Suppressor macrophage treated with lipopolysaccharide for 1 hour (primary cell): Measurements from ENCODE around the gene DPP10.
"Not testable (repeated sequence)": the region's sequence is repeated elsewhere in the genome, so short reads cannot be mapped to it uniquely, and the experiment has no call there.

Experiments used
- DNase-seq, 3 donors: peaks; one replicate each; pipeline ENCODE4 v3.0.0-alpha.2; 2020 to 2022

The DPP10 gene

DNA sequence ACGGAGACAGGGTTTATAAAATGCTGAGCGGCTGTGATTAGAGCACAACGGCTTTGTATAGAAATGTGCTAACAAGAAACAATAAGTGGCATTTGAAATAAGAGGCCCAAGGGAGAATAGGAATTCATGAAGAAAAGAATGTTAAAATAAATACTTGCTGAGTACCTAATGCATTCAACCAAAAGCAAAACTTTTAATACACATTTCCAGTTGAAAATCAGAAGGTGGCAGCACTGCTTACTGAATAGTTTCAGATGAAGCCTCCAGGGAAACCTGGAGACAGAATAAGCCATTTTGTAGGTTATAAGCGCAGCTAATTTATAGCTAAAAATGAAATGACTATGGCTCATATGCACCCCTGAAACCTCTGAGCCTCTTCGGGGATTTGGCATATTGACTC lies 286.6 kb downstream of the DPP10 start:
- DNase-seq = no peak

DNA sequence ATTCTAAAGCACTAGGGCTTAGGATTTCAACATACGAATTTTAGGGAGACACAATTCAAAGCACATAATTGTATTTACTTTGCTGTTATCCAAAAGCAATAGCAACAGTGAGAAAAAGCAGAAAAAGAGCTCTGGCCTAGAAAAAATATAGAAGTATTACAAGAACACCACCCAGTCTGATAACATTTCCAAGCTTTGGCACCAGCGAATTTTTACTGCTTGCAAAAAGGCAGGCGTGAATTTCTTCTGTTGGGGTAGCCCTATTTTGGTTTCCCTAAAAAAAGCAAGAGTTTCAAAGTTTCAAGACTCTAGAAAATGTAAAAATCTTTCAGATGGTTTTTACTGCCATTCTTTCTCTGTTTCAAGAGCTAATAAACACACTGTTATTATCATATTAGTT lies 292.7 kb downstream of the DPP10 start:
- no peak for DNase-seq

DNA sequence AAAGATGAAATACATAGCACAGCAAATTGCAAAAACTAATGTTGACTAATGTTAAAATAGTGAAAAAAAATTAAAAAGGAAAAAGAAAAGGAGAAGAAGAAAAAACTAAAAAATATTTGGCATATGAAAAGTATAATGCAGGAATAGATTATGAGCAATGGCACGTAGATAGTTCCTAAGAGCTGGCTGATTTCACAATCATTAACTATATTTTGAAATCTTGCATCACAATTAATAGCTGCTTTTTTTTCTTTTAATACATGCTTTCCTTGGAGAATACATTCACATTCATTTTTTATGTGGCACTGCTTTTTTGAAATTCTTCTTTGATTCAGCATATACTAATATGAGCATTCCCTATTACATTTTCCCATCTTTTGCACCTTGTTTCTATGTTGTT lies 299.8 kb downstream of the DPP10 start:
- DNase-seq = no peak

DNA sequence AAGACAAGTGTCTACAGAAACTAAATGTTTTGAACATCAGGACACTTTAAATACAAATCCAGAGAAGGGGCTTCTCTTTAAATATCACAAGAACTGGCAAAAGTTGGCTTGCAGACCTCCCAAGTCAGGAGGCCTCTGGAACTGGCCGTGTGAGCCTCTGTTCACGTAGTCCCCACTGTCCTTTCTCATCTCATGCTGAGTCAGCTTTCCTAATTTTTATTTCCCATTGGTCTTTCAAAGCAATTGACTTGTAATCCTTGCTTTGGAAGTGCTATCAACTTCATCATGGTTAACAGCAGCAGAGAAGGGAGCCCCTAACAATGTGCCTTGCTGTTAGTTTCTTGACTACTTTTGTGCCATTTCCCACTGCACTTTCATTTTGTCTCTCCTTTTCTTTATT lies 303.3 kb downstream of the DPP10 start:
- no peak for DNase-seq

DNA sequence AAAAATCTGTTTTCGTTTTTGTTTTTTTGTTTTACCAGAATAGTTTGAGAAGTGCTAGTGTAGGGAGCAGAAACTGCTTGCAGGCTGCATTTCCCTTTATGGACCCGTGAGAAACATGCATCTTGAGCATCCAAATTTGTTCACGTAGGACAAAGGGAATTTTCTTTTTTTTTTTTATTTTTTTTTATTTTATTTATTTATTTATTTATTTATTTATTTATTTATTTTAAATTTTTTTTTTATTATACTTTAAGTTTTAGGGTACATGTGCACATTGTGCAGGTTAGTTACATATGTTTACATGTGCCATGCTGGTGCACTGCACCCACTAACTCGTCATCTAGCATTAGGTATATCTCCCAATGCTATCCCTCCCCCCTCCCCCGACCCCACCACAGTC lies 305.7 kb downstream of the DPP10 start:
- not testable (repeated sequence) for DNase-seq

DNA sequence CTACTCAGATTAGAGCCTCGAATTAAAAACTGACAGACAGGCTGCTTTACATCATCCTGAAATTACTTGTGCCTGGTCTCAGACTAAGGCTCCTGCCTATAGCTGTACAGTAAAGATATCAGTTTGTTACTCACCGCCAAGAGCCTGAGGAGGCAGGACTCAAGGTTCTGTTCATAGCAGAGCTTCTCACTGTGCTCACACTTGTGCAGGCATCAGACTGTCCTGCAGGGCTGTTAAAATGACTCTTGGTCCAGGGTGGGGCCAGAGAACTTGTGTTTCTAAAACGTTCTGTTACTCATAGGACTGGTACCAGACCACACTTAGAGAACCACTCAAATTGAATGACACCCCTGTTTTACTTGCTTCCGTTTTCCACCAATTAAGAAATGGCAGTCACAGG lies 310.0 kb downstream of the DPP10 start:
- no peak for DNase-seq

DNA sequence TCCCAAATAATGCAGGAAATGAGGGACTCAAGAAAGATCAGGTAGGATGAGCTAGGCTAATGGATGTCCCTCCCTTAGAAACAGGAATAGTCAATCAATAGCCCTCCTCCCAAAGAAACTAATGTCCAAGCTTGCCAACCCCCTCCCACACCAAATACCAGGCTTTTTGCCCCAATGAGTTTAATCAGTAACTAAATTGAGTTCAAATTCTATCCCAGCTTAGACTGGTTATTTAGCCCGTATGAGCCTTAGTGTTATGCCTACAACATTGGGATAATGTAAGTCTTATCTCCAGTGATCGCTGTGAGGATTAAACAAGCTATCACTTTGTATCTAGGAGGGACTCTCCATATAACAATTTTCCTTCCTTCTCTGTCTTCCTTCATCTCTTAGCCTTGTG lies 310.7 kb downstream of the DPP10 start:
- no peak for DNase-seq

DNA sequence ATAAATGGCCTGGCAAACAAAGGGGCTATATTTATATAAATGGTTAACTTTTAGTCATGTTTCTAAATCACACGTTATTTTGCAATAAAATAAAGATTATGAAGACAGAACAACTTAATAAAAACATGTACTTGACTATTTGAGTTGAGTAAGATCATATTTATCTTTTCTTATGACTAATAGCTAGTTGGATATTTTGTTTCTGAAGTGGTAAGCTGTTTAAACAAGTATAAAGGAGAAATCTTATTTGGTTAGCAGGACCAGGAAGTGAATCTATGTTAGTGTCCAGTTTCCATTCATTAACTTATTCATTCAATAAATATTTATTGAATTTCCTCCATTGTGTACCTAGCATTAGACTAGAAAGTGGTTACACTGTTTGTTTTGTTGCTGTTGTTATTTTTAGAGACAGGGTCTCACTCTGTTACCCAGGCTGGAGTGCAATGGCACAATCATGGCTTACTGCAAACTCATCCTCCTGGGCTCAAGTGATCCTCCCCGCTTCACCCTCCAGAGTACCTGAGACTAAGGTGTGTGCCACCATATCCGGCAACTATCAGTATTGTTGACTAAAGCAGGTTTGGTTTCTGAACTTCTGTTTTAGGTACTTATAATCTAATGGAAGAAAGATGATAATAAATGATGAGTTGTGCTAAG lies 312.6 kb downstream of the DPP10 start:
- no peak for DNase-seq

DNA sequence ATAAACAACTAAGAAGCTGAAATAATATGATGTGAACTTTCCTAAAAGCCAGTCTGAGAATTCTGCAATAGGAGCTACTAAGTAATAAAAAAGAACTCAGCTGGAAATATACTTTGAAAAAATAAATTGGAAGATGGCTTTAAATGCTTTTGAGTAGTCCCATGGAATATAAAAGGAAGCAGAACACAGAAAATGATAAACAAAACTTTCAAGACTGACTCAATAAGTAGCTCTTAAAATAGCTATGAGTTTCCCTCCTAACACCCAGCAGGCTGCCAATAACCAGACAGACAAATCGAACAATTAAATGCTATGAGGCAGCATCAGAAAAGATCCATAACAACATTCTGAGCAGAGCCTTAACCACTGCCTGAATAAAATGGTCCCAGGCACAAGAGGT lies 319.9 kb downstream of the DPP10 start:
- DNase-seq = no peak

DNA sequence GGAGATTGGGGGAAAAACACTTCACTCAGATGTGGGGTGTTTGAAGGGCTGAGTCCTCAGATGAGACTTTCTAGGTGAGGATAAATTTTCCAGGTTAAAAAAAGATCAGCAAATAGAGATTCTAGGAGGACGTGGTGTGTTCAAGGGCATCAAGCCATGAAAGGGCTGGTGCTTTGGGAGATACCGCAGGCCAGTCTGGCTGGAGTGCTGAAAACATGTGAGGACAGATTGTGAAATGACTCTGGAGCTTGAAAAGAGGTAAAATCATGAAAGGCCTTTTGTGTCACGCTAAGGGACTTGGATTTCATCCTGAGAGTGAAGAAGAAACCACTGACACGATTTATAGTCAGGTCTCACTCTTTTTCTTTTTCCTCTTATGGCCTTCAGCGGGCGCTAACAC lies 320.5 kb downstream of the DPP10 start:
- no peak for DNase-seq

DNA sequence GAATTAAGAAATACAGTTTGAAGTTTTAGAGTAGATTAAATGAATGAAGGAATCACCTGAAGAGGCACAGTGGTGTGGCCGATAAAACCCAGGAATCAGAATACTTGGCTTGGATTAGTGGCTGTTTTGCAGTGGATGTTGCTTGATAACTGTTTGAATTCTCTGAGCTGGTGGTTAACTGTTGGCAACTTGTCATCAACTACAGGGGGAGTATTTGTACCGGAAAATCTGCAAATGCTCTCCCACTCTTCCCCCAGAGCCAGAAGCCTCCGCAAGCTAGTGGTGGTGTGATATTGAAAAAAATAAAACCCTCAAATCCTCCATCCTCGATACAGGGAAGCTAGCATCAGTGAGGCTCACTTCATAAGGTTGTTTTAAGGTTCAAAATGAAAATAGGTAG lies 326.7 kb downstream of the DPP10 start:
- no peak for DNase-seq

DNA sequence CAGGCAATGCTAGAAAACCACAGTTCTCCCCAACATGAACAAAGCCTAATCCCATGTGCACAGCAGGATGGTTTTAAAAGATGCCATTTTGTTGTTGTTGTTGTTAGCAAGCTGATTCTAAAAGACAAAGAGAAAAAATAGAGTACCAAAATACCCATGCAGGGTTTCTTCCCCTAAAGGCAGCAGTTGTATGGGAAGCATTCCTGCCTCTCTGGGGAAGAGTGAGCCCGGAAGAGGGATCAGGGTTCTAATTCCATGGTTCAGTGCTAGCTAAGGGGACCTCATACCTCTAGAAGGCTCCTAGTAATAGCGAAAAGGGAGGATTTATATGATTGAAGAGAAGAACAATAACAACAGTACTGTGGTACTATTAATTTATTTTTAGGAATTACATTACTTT lies 327.6 kb downstream of the DPP10 start:
- DNase-seq = no peak

DNA sequence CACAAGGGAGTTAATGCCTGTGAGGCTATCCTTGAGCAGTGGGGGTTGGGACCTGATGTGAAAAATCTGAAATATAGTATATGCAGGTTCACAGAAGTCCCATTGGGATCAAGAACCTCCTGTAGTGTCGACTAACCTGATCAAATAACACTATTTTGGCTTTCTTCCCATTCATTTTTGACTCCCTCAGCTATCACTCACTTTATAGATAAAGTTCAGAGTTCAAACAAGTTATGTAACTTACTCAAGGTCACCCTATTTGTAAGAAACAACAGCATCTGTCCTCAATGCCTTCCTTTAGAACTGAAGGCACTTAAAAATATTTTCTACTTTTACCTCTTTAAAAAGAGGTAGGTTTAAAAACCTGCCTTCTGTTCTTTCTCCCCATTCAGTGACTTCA lies 341.6 kb downstream of the DPP10 start:
- DNase-seq = no peak

DNA sequence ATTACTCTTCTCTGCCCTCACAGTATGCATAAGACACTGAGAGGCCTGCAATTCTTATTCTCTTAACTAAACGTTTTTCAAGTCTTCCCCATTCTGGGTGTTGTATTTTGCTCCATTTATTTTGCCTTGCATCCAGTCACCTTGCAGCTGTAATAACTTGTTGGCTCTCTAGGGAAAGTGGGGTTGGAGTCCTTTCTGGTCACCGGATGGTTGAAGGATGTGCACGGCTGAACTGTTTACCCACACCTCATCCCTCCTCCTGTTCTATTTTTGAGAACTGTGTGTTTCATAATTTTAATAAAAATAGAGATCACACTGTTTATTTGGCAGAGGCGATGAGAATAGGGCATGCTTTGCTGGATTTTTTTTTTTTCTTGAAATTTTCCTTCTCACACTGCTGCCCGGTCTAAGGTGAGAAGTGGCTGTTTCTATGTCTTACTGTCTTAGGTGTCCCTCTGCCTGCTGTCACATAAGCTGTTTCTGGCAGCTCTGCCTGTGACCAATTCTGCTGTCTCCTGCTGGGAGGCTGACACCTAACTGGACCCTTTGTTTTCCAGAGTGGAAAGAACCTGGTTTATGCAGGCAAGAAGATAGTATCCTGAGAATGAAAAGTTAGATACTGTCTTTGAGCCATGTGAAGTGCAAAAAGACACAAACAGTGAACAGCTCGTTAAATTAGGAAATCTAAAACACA lies 342.6 kb downstream of the DPP10 start:
- no peak for DNase-seq

DNA sequence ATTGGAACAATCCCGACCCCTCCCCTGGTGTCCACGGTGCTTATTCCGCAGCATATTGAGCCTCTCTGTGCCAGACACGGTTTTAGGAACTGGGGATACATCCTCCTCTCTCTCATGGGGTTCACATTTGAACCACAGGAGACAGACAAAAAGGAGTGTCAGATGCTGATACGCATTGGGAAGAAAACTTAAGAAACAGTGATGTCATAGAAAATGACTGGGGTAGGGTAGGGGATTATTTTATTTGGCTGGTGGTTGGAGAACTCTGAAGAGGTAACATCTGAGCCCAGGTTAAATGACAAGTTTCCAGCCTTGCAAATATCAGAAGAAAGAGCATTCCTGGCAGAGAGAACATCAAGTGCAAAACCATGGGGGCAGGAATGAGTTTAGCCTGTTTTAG lies 344.5 kb downstream of the DPP10 start:
- DNase-seq = no peak

DNA sequence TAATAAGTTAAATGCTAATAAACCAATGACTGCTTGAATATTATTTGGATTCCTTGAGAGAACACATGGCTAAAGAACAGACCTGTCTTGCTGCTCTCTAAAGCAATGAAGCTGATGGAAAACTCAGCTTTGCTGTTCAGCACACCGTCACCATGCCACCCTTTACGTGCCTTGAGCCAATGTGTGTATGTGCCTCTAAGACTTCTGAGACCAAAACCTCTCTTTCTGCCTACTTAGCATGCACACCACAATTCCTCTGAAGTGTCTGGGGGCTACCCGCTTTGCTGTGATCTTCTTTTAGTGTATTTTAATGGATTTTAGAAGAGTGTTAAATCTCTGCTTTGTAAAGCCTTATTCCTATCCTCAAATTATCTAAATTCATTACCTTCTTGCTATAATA lies 345.0 kb downstream of the DPP10 start:
- DNase-seq = no peak

DNA sequence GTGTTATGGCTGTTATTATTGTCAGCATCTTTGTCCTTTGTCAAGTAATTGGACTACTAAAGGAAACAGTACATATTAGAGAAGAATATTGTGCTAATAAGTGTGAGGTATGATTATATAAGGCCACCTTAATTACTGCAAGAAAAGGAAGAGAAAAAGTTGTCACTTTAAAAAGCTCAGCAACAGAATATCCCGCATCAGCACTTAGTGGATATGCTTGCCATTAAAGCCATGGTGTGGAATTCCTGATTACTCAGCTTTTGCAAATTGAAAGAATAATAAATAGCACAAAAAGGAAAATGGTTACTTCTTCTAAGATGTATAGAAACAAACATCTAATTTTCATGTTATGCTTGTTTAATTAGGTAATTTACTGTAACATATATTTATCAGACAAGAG lies 347.5 kb downstream of the DPP10 start:
- DNase-seq = no peak

DNA sequence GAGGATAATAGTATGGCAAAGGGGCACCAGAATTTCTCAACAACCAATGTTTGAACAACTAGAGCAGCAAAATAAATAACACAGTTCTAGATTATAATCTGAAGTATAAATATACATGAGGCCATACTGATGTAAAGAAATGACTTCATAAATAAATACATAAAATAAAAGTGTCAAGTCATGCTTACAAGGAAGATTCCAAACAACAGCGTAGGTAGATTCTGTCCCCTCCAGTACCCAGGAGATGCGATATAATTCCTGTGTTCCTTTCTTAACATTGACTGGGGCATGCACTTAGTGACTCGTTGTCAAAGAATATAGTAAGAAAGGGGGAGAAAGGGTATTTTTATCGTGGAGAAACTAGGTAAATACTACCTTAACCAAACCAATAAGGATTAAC lies 355.1 kb downstream of the DPP10 start:
- no peak for DNase-seq

DNA sequence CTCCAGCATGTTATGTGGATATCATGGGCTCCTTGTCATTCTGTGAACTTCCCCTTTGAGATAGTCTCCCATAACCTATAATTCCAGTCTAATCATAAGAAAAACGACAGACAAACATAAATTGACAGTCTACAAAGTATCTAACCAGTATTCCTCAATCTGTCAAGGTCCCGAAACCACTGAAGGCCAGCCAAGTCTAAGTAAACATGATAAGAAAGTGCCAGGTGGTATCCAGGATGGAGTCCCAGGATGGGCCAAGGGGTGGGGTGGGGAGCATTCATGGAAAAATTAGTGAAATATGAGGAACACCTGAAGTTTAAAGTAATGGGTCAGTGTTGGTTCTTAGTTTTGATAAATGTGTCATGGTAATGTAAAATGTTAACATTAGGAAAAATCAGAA lies 355.5 kb downstream of the DPP10 start:
- no peak for DNase-seq

DNA sequence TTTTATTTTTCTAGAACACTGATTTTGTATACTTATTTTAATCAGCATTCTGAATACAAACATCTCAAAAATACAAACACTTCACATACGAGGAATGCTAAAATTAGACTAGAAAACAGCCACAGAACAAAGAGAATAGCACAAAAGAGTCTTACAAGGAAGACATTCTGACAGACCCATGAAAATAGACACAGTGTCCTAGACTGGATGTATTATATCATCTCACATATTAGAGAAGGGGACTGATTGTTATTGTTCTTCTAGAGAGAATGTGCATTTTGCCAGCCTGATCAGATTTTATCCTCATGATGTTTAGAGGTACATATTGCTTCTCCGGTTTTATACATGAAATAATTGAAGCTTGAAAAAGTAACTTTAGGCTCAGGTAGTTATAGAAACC lies 357.9 kb downstream of the DPP10 start:
- DNase-seq = no peak

DNA sequence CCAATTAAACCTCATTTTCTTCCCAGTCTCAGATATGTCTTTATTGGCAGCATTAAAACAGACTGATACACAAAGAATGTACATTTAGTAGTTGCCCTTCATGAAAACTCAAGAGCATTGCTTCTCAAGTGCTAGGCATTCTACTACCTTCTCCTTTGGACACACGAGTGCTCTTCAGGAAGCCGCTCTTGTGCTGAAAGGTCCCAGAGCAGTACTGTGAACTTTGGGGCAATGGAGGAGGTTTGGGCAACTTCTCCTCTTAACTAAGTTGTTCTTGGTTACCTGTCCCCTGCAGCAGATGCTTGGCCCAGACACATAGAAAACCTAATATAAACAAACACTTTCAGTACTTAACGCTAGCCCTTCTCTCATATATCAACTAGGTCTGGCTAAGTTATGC lies 362.8 kb downstream of the DPP10 start:
- no peak for DNase-seq

DNA sequence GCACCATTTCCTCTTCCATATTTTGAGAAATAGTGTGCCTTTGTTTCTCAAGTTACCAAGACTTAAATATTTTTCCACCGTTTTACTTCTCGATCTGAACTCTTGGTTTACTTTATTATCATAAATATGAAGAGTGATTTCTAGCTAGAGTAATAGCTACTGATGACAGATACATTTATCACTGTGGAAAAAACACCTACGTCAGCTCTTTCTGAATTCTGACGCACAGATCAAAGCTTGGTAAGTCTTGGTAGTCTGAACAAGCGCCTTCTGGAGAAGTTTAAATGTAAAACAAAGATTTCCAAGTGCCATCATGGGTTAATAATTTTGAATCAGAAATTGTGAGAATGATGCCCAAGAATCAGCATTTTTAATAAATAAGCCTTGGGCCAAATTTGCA lies 367.7 kb downstream of the DPP10 start:
- no peak for DNase-seq

DNA sequence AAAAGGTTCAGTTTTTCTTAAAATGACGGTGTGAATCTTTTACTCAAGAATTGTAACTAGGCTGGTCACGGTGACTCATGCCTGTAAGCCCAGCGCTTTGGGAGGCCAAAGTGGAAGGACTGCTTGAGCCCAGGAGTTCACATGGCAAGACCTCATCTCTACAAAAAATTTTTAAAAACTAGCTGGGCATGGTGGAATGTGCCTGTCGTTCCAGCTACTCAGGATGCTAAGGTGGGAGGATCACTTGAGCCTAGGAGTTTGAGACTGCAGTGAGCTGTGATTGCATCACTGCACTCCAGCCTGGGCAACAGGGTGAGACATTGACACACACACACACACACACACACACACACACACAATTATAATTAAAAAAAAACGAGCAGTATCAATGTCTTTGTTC lies 369.8 kb downstream of the DPP10 start:
- no peak for DNase-seq

DNA sequence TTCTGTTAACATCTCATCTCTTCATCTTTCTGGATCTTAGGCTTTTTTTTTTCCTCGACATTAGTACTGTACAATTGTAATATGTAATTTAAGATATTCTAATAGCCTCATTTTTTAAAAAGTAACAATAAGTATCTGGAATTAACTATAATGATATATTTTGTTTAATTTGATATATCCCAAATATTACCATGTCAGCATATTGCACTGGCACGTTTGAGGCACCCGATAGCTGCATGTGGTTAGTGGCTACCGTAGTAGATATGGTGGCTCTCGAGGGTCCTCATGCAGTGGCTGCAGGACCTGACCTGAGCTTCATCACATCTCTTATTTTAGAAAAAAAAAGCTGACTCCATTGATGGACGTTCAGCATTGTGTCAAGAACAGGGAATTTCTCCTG lies 371.9 kb downstream of the DPP10 start:
- DNase-seq = no peak

DNA sequence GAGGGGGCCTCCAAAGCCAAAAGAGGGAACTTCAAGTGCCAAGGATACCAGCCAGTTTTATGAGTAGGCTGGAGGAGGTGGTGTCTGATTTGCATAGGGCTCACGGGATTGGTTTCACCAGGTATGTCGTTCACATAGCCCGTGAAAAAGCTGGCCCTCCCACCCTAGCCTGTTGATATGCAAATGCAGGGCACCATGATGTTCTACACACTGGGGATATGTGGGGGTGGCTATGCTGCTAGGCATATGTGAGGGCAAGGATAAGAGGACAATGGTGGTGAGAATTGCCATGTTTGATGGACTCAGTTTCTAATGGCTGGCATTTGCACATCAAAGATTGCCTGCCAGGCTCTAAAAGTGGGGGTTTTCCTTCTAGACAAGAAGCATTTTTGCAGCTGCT lies 378.6 kb downstream of the DPP10 start:
- no peak for DNase-seq
